HEK293 (cell line): ENCODE measurements around the gene PGBD1.

Source experiments
- GFI1B ChIP-seq: fragments of 450-650 bp; formaldehyde crosslinking; IDR thresholded peaks from 2 replicates; pipeline ENCODE4 v1.5.1; 2016; ENCODE audit warnings: missing biosample characterization, missing genetic modification characterization
- GLI4 ChIP-seq: fragments of 450-650 bp; formaldehyde crosslinking; IDR thresholded peaks from 2 replicates; pipeline ENCODE4 v1.5.1; 2016; ENCODE audit warnings: missing biosample characterization, missing genetic modification characterization
- KLF7 ChIP-seq: fragments of 450-650 bp; formaldehyde crosslinking; IDR thresholded peaks from 2 replicates; pipeline ENCODE4 v1.5.1; 2016; ENCODE audit warnings: missing biosample characterization, missing genetic modification characterization, borderline replicate concordance
- KLF9 ChIP-seq: fragments of 450-650 bp; formaldehyde crosslinking; IDR thresholded peaks from 2 replicates; pipeline ENCODE4 v1.5.1; 2016; ENCODE audit warnings: missing biosample characterization, missing genetic modification characterization, low read depth
- PBX3 ChIP-seq: sonication (generic); formaldehyde crosslinking; IDR thresholded peaks from 2 replicates; pipeline ENCODE4 v1.8.1; 2022; ENCODE audit warnings: mild to moderate bottlenecking, moderate library complexity, missing genetic modification reagents
- PRDM4 ChIP-seq: fragments of 450-650 bp; formaldehyde crosslinking; IDR thresholded peaks from 2 replicates; pipeline ENCODE4 v1.5.1; 2017; ENCODE audit warnings: missing biosample characterization, missing genetic modification characterization
- SETDB1 ChIP-seq: IDR thresholded peaks from one replicate; pipeline ENCODE4 v1.6.1; 2017; ENCODE audit warnings: mild to moderate bottlenecking, low read length, moderate library complexity, mixed read lengths; ENCODE audit not compliant: insufficient read length
- ZBTB11 ChIP-seq: fragments of 450-650 bp; formaldehyde crosslinking; conservative IDR thresholded peaks from 2 replicates; pipeline ENCODE4 v1.5.1; 2016; ENCODE audit warnings: low read depth, missing biosample characterization, missing genetic modification characterization
- ZEB2 ChIP-seq: fragments of 450-650 bp; formaldehyde crosslinking; IDR thresholded peaks from 2 replicates; pipeline ENCODE4 v1.5.1; 2016; ENCODE audit warnings: missing biosample characterization, missing genetic modification characterization
- ZFP3 ChIP-seq: fragments of 450-650 bp; formaldehyde crosslinking; IDR thresholded peaks from 2 replicates; pipeline ENCODE4 v1.5.1; 2016; ENCODE audit warnings: low read depth, missing biosample characterization, missing genetic modification characterization
- ZFP41 ChIP-seq: fragments of 450-650 bp; formaldehyde crosslinking; IDR thresholded peaks from 2 replicates; pipeline ENCODE4 v1.5.1; 2016; ENCODE audit warnings: missing biosample characterization, missing genetic modification characterization, borderline replicate concordance
- ZNF121 ChIP-seq: fragments of 450-650 bp; formaldehyde crosslinking; IDR thresholded peaks from 2 replicates; pipeline ENCODE4 v1.5.1; 2016; ENCODE audit warnings: missing biosample characterization, missing genetic modification characterization
- ZNF132 ChIP-seq: fragments of 450-650 bp; formaldehyde crosslinking; IDR thresholded peaks from 2 replicates; pipeline ENCODE4 v1.5.1; 2017; ENCODE audit warnings: missing biosample characterization, missing genetic modification characterization, borderline replicate concordance
- ZNF223 ChIP-seq: fragments of 450-650 bp; formaldehyde crosslinking; IDR thresholded peaks from 2 replicates; pipeline ENCODE4 v1.5.1; 2016; ENCODE audit warnings: missing biosample characterization, missing genetic modification characterization
- ZNF398 ChIP-seq: fragments of 450-650 bp; formaldehyde crosslinking; IDR thresholded peaks from 2 replicates; pipeline ENCODE4 v1.5.1; 2017; ENCODE audit warnings: missing biosample characterization, missing genetic modification characterization
- ZNF416 ChIP-seq: fragments of 450-650 bp; formaldehyde crosslinking; IDR thresholded peaks from 2 replicates; pipeline ENCODE4 v1.5.1; 2016; ENCODE audit warnings: missing biosample characterization, missing genetic modification characterization
- ZNF521 ChIP-seq: fragments of 450-650 bp; formaldehyde crosslinking; IDR thresholded peaks from 2 replicates; pipeline ENCODE4 v1.5.1; 2017; ENCODE audit warnings: missing biosample characterization, mild to moderate bottlenecking, missing genetic modification characterization
- ZNF529 ChIP-seq: fragments of 450-650 bp; formaldehyde crosslinking; IDR thresholded peaks from 2 replicates; pipeline ENCODE4 v1.5.1; 2017; ENCODE audit warnings: missing genetic modification characterization, missing biosample characterization; ENCODE audit not compliant: insufficient replicate concordance
- ZNF555 ChIP-seq: fragments of 450-650 bp; formaldehyde crosslinking; conservative IDR thresholded peaks from 2 replicates; pipeline ENCODE4 v1.5.1; 2017; ENCODE audit warnings: missing biosample characterization, mild to moderate bottlenecking, missing genetic modification characterization, inconsistent platforms
- ZNF558 ChIP-seq: fragments of 450-650 bp; formaldehyde crosslinking; IDR thresholded peaks from 2 replicates; pipeline ENCODE4 v1.5.1; 2016; ENCODE audit warnings: missing biosample characterization, missing genetic modification characterization
- ZNF560 ChIP-seq: fragments of 450-650 bp; formaldehyde crosslinking; IDR thresholded peaks from 2 replicates; pipeline ENCODE4 v1.5.1; 2017; ENCODE audit warnings: missing biosample characterization, missing genetic modification characterization, borderline replicate concordance
- ZNF580 ChIP-seq: fragments of 450-650 bp; formaldehyde crosslinking; IDR thresholded peaks from 2 replicates; pipeline ENCODE4 v1.5.1; 2016; ENCODE audit warnings: missing biosample characterization, missing genetic modification characterization
- ZNF610 ChIP-seq: fragments of 450-650 bp; formaldehyde crosslinking; IDR thresholded peaks from 2 replicates; pipeline ENCODE4 v1.5.1; 2016; ENCODE audit warnings: missing biosample characterization, missing genetic modification characterization, borderline replicate concordance
- ZNF768 ChIP-seq: fragments of 450-650 bp; formaldehyde crosslinking; IDR thresholded peaks from 2 replicates; pipeline ENCODE4 v1.5.1; 2018; ENCODE audit warnings: missing biosample characterization, mild to moderate bottlenecking, missing genetic modification characterization
- ZNF776 ChIP-seq: fragments of 450-650 bp; formaldehyde crosslinking; IDR thresholded peaks from 2 replicates; pipeline ENCODE4 v1.5.0; 2017; ENCODE audit warnings: missing biosample characterization, missing genetic modification characterization, borderline replicate concordance
- ZNF785 ChIP-seq: fragments of 450-650 bp; formaldehyde crosslinking; IDR thresholded peaks from 2 replicates; pipeline ENCODE4 v1.5.1; 2016; ENCODE audit warnings: missing biosample characterization, missing genetic modification characterization
- ZNF843 ChIP-seq: fragments of 450-650 bp; formaldehyde crosslinking; IDR thresholded peaks from 2 replicates; pipeline ENCODE4 v1.5.1; 2016; ENCODE audit warnings: missing biosample characterization, missing genetic modification characterization
- ZSCAN5A ChIP-seq: fragments of 450-650 bp; formaldehyde crosslinking; IDR thresholded peaks from 2 replicates; pipeline ENCODE4 v1.5.1; 2016; ENCODE audit warnings: missing biosample characterization, missing genetic modification characterization
- ZXDB ChIP-seq: fragments of 450-650 bp; formaldehyde crosslinking; IDR thresholded peaks from 2 replicates; pipeline ENCODE4 v1.5.1; 2016; ENCODE audit warnings: missing biosample characterization, missing genetic modification characterization

Gene PGBD1

GRCh38 chr6:28266962-28267694, 14.2 kb upstream of the PGBD1 start, which contains the start of gene ZSCAN26 (continued):
- TF ChIP-seq GFI1B (tag by site-specific recombination), result no peak
- TF ChIP-seq ZNF785 (tag by site-specific recombination), result no peak
- TF ChIP-seq ZNF776 (tag by site-specific recombination), result no peak
- peak; percentile 96 for TF ChIP-seq KLF9
- no peak for TF ChIP-seq KLF7
- no peak for TF ChIP-seq ZNF560 (tag by site-specific recombination)
- 0 out of 2 replicates have a peak, but pooled peaks have one; percentile 61 for TF ChIP-seq ZNF610 (tag by site-specific recombination)
- no peak for TF ChIP-seq ZNF132
- 0 out of 2 replicates have a peak, but pooled peaks have one; percentile 33 for TF ChIP-seq ZNF843 (tag by site-specific recombination)
- no peak for TF ChIP-seq ZFP3
- 0 out of 2 replicates have a peak, but pooled peaks have one; percentile 16 for TF ChIP-seq ZNF558
- no peak for TF ChIP-seq ZNF521 (tag by site-specific recombination)
- peak; percentile 43; the same call in 1 of the 2 replicates for TF ChIP-seq ZSCAN5A (tag by site-specific recombination)
- no peak for TF ChIP-seq ZNF555 (tag by site-specific recombination)
- TF ChIP-seq ZXDB, result peak; percentile 89
- TF ChIP-seq ZNF416 (tag by site-specific recombination), result no peak
- TF ChIP-seq ZEB2 (tag by site-specific recombination), result peak; percentile 70; the same call in 1 of the 2 replicates
- no peak for TF ChIP-seq ZNF768
- no peak for TF ChIP-seq GLI4
- TF ChIP-seq ZNF398, result no peak
- peak; percentile 64; the same call in 1 of the 2 replicates for TF ChIP-seq ZNF580 (tag by site-specific recombination)
- TF ChIP-seq PBX3 (CRISPR knock-in tag), result 0 out of 2 replicates have a peak, but pooled peaks have one; percentile 30
- TF ChIP-seq ZBTB11 (tag by site-specific recombination), result peak; percentile 71
- TF ChIP-seq SETDB1, result no peak
- no peak for TF ChIP-seq ZNF529 (tag by site-specific recombination)
- no peak for TF ChIP-seq ZNF223
- TF ChIP-seq ZFP41 (tag by site-specific recombination), result no peak
- peak; percentile 27; the same call in 1 of the 2 replicates for TF ChIP-seq ZNF121
- TF ChIP-seq PRDM4 (tag by site-specific recombination), result no peak
